GM13976 (cell line): ENCODE results near the gene UBR1.
"Not testable (repeated sequence)": the region's sequence is repeated elsewhere in the genome, so short reads cannot be mapped to it uniquely, and the experiment has no call there.

Experiments
- DNase-seq: peaks from one replicate; pipeline ENCODE4 v3.0.0; 2012; ENCODE audit warnings: low spot score
- CTCF ChIP-seq: IDR thresholded peaks from 2 replicates; pipeline ENCODE4 v1.5.1; 2012; ENCODE audit warnings: borderline replicate concordance, mild to moderate bottlenecking; ENCODE audit not compliant: insufficient read depth; ENCODE audit errors: extremely low read depth, missing control alignments, control extremely low read depth
- in situ Hi-C: fragments of 300-500 bp; cut with MboI; formaldehyde crosslinking; loops from one replicate; pipeline ENCODE4 v1.12.0; 2022; ENCODE audit warnings: low sequenced_read_pairs, mixed read lengths, inconsistent platforms; ENCODE audit not compliant: unreplicated experiment

The UBR1 gene

GRCh38 chr15:42915654-42916315, 190.1 kb downstream of the UBR1 start:
- DNase-seq: no peak
- in situ Hi-C loops: no loop called here
- no peak for TF ChIP-seq CTCF

- in situ Hi-C loops: no loop called here
- no peak for DNase-seq
- TF ChIP-seq CTCF: no peak
These were observed 190.9 kb downstream of the UBR1 start for GRCh38 chr15:42914728-42915497.

- TF ChIP-seq CTCF: no peak
- no peak for DNase-seq
- in situ Hi-C loops: no loop called here
These were observed 194.7 kb downstream of the UBR1 start for GRCh38 chr15:42911058-42911592.

- no peak for DNase-seq
- TF ChIP-seq CTCF: no peak
- in situ Hi-C loops: no loop called here
These were observed 197.3 kb downstream of the UBR1 start for GRCh38 chr15:42908538-42908937.

GRCh38 chr15:42903388-42904324, 202.2 kb downstream of the UBR1 start:
- in situ Hi-C loops: no loop called here
- no peak for TF ChIP-seq CTCF
- no peak for DNase-seq

GRCh38 chr15:42893911-42894310, 211.9 kb downstream of the UBR1 start:
- in situ Hi-C loops: not testable (repeated sequence)

More at GRCh38 chr15:42893911-42894310, 211.9 kb downstream of the UBR1 start:
- DNase-seq: not testable (repeated sequence)
